GM10248 (cell line): Measurements from ENCODE around the gene SEC14L6.
"Not testable (repeated sequence)": the region's sequence is repeated elsewhere in the genome, so short reads cannot be mapped to it uniquely, and the experiment has no call there.

Experiments
- CTCF ChIA-PET: fragments of 300-600 bp; sonication (Branson Sonifier 250); formaldehyde crosslinking; extraction: SDS; loops from one replicate; lab custom pipeline; 2021; ENCODE audit warnings: antibody characterized with exemption; lab: Yijun Ruan, JAX
- POLR2A ChIA-PET: fragments of 350-650 bp; sonication (Branson Sonifier 250); formaldehyde crosslinking; extraction: SDS; loops from one replicate; lab custom pipeline; 2020; ENCODE audit warnings: antibody characterized with exemption; lab: Yijun Ruan, JAX
- DNase-seq: peaks from one replicate; pipeline ENCODE4 v3.0.0; 2012; ENCODE audit errors: extremely low spot score
- CTCF ChIP-seq: IDR thresholded peaks from 2 replicates; pipeline ENCODE4 v1.5.1; 2012; ENCODE audit warnings: mild to moderate bottlenecking, low read depth; ENCODE audit errors: extremely low read depth, missing control alignments, control extremely low read depth

Gene SEC14L6

GRCh38 chr22:30574095-30574981 lies 27.8 kb upstream of the SEC14L6 start, which contains the start of gene GAL3ST1:
GAL3ST1 (minus strand) TSS chr22:30574665; CDS start chr22:30557392, 17,273 bp downstream.
- POLR2A ChIA-PET: no interaction called here
- no peak for TF ChIP-seq CTCF
- CTCF ChIA-PET: no interaction called here
- DNase-seq: no peak

- POLR2A ChIA-PET: no interaction called here
- CTCF ChIA-PET: no interaction called here
- DNase-seq: no peak
- no peak for TF ChIP-seq CTCF
Observed at GRCh38 chr22:30573594-30574094, 27.1 kb upstream of the SEC14L6 start.

- ChIA-PET POLR2A (no interaction called here), CTCF (no interaction called here)
- no peak for TF ChIP-seq CTCF
- DNase-seq: no peak
Observed at GRCh38 chr22:30572840-30573593, 26.5 kb upstream of the SEC14L6 start.

GRCh38 chr22:30572210-30572609 lies 25.7 kb upstream of the SEC14L6 start:
- ChIA-PET POLR2A (no interaction called here), CTCF (no interaction called here)
- no peak for TF ChIP-seq CTCF
- DNase-seq: no peak

DNA sequence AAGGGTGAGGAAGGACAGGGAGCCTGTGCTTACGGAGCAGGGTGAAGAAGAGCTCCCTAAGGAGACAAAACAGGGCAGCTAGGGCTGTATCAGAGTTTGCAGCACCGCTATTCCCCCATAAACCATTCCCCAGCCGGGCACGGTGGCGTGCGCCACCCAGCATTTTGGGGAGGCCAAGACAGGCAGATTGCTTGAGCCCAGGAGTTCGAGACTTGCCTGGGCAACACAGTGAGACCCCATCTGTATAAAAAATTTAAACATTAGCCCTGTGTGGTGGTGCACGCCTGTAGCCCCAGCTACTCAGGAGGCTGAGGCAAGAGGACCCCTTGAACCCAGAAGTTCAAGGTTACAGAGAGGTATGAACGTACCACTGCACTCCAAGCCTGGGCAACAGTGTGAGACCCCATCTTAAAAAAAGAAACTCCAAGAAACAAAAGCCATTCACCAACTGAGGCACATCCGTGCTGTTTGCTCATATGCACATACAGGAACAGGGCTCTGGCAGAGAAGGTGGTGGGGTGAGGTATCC lies 23.2 kb upstream of the SEC14L6 start:
- CTCF ChIA-PET: interaction anchor here (1.3 kb wide), 1 partner anchor 20 kb away, joined by 4 read pairs; no protein-coding TSS in a partner anchor
- POLR2A ChIA-PET: no interaction called here
- no peak for DNase-seq
- no peak for TF ChIP-seq CTCF

DNA sequence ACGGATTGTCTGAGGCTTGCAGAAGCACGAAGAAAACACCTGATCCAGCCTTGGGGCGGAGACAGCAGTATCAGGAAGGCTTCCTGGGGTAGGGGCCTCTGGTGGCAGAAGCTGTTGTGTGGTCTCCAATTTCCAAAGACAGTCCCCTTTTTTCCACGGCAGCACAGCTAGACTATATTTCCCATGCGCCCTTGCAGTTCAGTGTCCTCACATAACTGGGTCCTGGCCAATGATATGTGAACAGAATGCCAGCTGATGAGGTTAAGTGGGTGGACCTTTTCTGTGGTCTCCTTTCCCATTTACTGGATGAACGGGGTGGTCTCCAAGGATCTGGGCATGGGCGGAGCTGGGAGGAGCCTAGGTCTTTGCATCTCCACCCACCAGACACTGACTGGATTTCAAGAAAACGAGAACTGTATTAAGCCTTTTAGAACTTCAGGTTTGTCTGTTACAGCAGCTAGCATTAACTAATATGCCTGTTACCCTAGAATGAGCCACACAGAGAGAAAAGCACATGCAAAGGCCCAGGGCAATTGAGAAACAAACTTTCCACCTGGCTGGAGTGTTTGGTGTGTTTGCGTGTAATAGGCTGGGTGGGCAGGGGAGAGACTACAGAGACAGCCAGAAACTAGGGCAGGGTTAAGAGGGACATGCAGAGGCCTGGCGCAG lies 21.7 kb upstream of the SEC14L6 start:
- POLR2A ChIA-PET: no interaction called here
- no peak for TF ChIP-seq CTCF
- no peak for DNase-seq
- CTCF ChIA-PET: no interaction called here

DNA sequence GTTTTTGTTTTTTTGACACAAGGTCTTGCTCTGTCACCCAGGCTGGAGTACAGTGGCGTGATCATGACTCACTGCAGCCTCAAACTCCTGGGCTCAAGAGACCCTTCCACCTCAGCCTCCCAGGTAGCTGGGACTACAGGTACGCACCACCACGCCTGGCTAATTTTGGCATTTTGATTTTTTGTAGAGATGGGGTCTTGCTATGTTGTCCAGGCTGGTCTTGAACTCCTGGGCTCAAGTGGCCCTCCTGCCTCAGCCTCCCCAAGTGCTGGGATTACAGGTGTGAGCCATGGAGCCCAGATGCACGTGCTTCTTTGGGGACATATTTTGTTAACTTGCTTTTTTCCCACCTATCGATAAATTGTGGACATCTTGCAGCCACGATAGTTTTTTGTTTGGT lies 20.7 kb upstream of the SEC14L6 start:
- DNase-seq, CTCF ChIA-PET, POLR2A ChIA-PET: not testable (repeated sequence)
